Stimulated activated CD4-positive, alpha-beta T cell treated with anti-CD3 and anti-CD28 coated beads, Interleukin-15, amount 100 ng/mL, for 48 hours (primary cell): ENCODE results near the gene FOSL2.
"Not testable (repeated sequence)": the region's sequence is repeated elsewhere in the genome, so short reads cannot be mapped to it uniquely, and the experiment has no call there.

ENCODE experiments used
- DNase-seq, 2 donors: peaks; one replicate each; pipeline ENCODE4 v3.0.0-alpha.2; 2020; ENCODE audit warnings: low read depth in 2 of 2

The FOSL2 gene

GRCh38 chr2:28357055-28357454, 35.6 kb upstream of the FOSL2 start:
- no peak for DNase-seq

GRCh38 chr2:28357948-28358667, 34.5 kb upstream of the FOSL2 start:
- DNase-seq: no peak

- DNase-seq: no peak
These were observed 33.9 kb upstream of the FOSL2 start for GRCh38 chr2:28358668-28359201.

- DNase-seq: peak; percentile 70 to 75
These were observed 33.2 kb upstream of the FOSL2 start for GRCh38 chr2:28359222-28360057.

GRCh38 chr2:28360058-28360717, 32.5 kb upstream of the FOSL2 start:
- DNase-seq: no peak

- DNase-seq: no peak
These were observed 31.9 kb upstream of the FOSL2 start for GRCh38 chr2:28360718-28361293.

GRCh38 chr2:28361991-28362710, 30.5 kb upstream of the FOSL2 start:
- DNase-seq: no peak

GRCh38 chr2:28362991-28363521, 29.6 kb upstream of the FOSL2 start:
- no peak for DNase-seq

GRCh38 chr2:28363686-28364280, 28.9 kb upstream of the FOSL2 start:
- DNase-seq: no peak

- DNase-seq: no peak
These were observed 28.0 kb upstream of the FOSL2 start for GRCh38 chr2:28364610-28365009.

GRCh38 chr2:28365158-28365557, 27.5 kb upstream of the FOSL2 start:
- no peak for DNase-seq

- no peak for DNase-seq
These were observed 26.5 kb upstream of the FOSL2 start for GRCh38 chr2:28366149-28366495.

- DNase-seq: no peak
These were observed 26.0 kb upstream of the FOSL2 start for GRCh38 chr2:28366496-28367282.

GRCh38 chr2:28367667-28368356, 24.8 kb upstream of the FOSL2 start:
- DNase-seq: no peak

- no peak for DNase-seq
These were observed 24.3 kb upstream of the FOSL2 start for GRCh38 chr2:28368357-28368798.

- no peak for DNase-seq
These were observed 23.3 kb upstream of the FOSL2 start for GRCh38 chr2:28369358-28369757.

GRCh38 chr2:28370354-28370753, 22.3 kb upstream of the FOSL2 start:
- DNase-seq: no peak

- not testable (repeated sequence) for DNase-seq
These were observed 20.9 kb upstream of the FOSL2 start for GRCh38 chr2:28371728-28372127.

GRCh38 chr2:28373854-28374253, 18.8 kb upstream of the FOSL2 start:
- no peak for DNase-seq
